22Rv1 (cell line): ENCODE data around the gene THAP3.

Source experiments
- ZFX ChIP-seq: fragments of 450-650 bp; IDR thresholded peaks from 2 replicates; pipeline ENCODE4 v1.6.1; 2017; ENCODE audit warnings: antibody characterized with exemption, borderline replicate concordance
- TF ChIP-seq, protein P1 (sequence below): fragments of 450-650 bp; IDR thresholded peaks from 2 replicates; pipeline ENCODE4 v1.5.1; 2017; ENCODE audit warnings: mild to moderate bottlenecking

- TF ChIP-seq, protein P1, sequence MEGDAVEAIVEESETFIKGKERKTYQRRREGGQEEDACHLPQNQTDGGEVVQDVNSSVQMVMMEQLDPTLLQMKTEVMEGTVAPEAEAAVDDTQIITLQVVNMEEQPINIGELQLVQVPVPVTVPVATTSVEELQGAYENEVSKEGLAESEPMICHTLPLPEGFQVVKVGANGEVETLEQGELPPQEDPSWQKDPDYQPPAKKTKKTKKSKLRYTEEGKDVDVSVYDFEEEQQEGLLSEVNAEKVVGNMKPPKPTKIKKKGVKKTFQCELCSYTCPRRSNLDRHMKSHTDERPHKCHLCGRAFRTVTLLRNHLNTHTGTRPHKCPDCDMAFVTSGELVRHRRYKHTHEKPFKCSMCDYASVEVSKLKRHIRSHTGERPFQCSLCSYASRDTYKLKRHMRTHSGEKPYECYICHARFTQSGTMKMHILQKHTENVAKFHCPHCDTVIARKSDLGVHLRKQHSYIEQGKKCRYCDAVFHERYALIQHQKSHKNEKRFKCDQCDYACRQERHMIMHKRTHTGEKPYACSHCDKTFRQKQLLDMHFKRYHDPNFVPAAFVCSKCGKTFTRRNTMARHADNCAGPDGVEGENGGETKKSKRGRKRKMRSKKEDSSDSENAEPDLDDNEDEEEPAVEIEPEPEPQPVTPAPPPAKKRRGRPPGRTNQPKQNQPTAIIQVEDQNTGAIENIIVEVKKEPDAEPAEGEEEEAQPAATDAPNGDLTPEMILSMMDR: no peak
- no peak for TF ChIP-seq ZFX
These were observed 26.9 kb upstream of the THAP3 start for GRCh38 chr1:6597777-6598131.
